ENCODE data around the gene EPHA2.
"Not testable (repeated sequence)": the region's sequence is repeated elsewhere in the genome, so short reads cannot be mapped to it uniquely, and the experiment has no call there.

EPHA2 gene

DNA sequence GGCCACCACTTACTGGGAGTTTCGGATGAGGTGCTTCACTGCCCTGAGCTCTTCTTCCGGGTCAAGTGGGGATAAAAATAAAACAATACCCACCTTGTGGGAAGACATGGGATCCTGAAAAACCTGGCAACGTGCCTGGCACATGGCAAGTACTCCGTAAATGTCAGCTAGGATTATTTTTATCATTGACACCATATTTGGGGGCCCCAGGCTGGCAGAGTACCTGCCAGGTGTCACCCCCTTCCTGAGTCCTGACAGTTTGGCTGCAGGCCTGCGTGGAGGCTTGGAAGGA is 9.2 kb upstream of the EPHA2 start:
- Histone ChIP-seq H3K27me3 (ENCODE audit: control insufficient read depth in 1 of 2, insufficient read depth in 2 of 2, low read length in 2 of 2) (no peaks in the 10 kb centered on the region), H3K4me3 (ENCODE audit: low read length in 2 of 2) (no peak overlapping the region), H3K27ac (ENCODE audit: low read length) (peak overlapping the region; percentile 18), H3K9me3 (ENCODE audit: control insufficient read depth in 2 of 2, low read length in 2 of 2) (no peaks in the 10 kb centered on the region), H3K36me3 (ENCODE audit: control insufficient read depth in 2 of 2, insufficient read depth in 2 of 2, low read length in 2 of 2) (no peaks in the 10 kb centered on the region), H3K9ac (ENCODE audit: low read length in 2 of 2) (no peak overlapping the region), H3K4me1 (ENCODE audit: control insufficient read depth, insufficient read depth, low read length) (peaks cover 14% of the 10 kb centered on the region)

DNA sequence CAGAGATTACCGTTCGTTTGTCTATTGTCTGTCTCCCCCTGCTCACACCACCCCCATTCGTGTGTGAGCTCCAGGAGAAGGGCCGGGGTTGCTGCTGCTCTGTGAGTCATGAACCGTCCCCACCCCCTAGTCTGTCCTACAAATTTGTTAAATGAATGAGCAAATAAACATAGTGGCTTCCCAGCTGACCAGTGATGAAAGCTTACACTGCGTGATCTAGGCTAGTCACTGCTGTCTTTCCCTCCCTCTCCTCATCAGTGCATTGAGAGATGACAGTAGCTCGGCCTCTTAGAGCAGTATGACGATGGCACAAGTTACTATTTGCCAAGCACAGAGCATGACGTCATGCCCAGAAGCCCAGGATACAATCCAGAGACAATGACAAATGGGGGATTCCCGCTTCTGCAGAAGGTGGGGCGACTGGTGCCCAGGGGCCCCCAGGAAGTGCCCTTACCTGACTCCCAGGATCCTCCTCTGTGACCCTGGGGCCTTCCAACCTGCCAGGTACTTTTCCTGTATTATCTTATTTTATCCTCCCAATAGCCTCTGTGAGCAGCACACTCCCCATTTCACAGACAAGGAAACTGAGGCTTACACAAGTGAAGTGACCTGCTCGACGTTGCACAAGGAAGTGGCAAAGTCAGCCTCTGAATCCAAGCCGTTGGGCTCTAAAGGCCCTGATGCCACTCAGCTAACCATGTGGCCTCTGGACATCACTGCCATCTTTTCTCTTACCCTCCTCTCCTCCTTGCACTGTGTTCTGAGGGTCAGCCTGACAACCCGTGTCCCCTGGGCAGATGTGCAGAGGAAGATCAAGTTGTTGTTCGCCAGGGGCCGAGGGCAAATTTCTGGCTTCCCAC is 8.6 kb upstream of the EPHA2 start:
- H3K36me3 ChIP-seq (ENCODE audit: control insufficient read depth in 2 of 2, insufficient read depth in 2 of 2, low read length in 2 of 2) = no peaks in the 10 kb centered on the region
- H3K27ac ChIP-seq (ENCODE audit: low read length) = peak overlapping the region; percentile 18
- H3K4me3 ChIP-seq (ENCODE audit: low read length in 2 of 2) = no peak overlapping the region
- H3K9ac ChIP-seq (ENCODE audit: low read length in 2 of 2) = no peak overlapping the region
- no peaks in the 10 kb centered on the region for H3K27me3 ChIP-seq (ENCODE audit: control insufficient read depth in 1 of 2, insufficient read depth in 2 of 2, low read length in 2 of 2)
- H3K9me3 ChIP-seq (ENCODE audit: control insufficient read depth in 2 of 2, low read length in 2 of 2) = no peaks in the 10 kb centered on the region
- H3K4me1 ChIP-seq (ENCODE audit: control insufficient read depth, insufficient read depth, low read length) = peaks cover 14% of the 10 kb centered on the region

DNA sequence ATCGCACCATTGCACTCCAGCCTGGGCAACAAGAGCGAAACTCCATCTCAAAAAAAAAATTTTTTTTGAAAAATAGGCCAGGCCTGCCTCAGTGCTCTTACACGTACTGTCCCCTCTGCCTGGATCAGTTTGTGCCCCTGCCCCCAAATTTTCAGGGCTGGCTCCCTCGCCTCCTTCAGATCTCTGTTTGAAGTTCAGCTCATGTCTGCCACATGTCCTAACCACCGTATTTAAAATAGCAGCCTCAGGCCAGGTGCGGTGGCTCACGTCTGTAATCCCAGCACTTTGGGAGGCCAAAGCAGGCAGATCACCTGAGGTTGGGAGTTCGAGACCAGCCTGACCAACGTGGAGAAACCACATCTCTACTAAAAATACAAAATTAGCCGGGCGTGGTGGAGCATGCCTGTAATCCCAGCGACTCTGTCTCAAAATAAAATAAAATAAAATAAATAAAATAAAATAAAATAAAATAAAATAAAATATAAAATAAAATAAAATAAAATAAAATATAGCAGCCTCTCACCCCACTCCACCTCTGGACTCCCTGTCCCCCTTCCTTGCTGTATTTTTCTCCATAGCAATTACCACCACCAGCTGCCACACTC is 7.8 kb upstream of the EPHA2 start:
- not testable (repeated sequence) for H3K9me3 ChIP-seq (ENCODE audit: control insufficient read depth in 2 of 2, low read length in 2 of 2); H3K36me3 ChIP-seq (ENCODE audit: control insufficient read depth in 2 of 2, insufficient read depth in 2 of 2, low read length in 2 of 2); H3K27me3 ChIP-seq (ENCODE audit: control insufficient read depth in 1 of 2, insufficient read depth in 2 of 2, low read length in 2 of 2); H3K4me3 ChIP-seq (ENCODE audit: low read length in 2 of 2); H3K9ac ChIP-seq (ENCODE audit: low read length in 2 of 2)
- peak overlapping the region; percentile 18 for H3K27ac ChIP-seq (ENCODE audit: low read length)
- H3K4me1 ChIP-seq (ENCODE audit: control insufficient read depth, insufficient read depth, low read length) = peaks cover 14% of the 10 kb centered on the region

- H3K4me1 ChIP-seq (ENCODE audit: control insufficient read depth, insufficient read depth, low read length) = peaks cover 10% of the 10 kb centered on the region
- H3K9me3 ChIP-seq (ENCODE audit: control insufficient read depth in 2 of 2, low read length in 2 of 2) = no peaks in the 10 kb centered on the region
- no peak overlapping the region for H3K4me3 ChIP-seq (ENCODE audit: low read length in 2 of 2)
- no peak overlapping the region for H3K9ac ChIP-seq (ENCODE audit: low read length in 2 of 2)
- H3K36me3 ChIP-seq (ENCODE audit: control insufficient read depth in 2 of 2, insufficient read depth in 2 of 2, low read length in 2 of 2) = no peaks in the 10 kb centered on the region
- no peak overlapping the region for H3K27ac ChIP-seq (ENCODE audit: low read length)
- no peaks in the 10 kb centered on the region for H3K27me3 ChIP-seq (ENCODE audit: control insufficient read depth in 1 of 2, insufficient read depth in 2 of 2, low read length in 2 of 2)
These were observed 6.4 kb upstream of the EPHA2 start for GRCh38 chr1:16162163-16162822.

GRCh38 chr1:16161717-16162116 is 5.8 kb upstream of the EPHA2 start:
- H3K9me3 ChIP-seq (ENCODE audit: control insufficient read depth in 2 of 2, low read length in 2 of 2) = no peaks in the 10 kb centered on the region
- peaks cover 8% of the 10 kb centered on the region for H3K4me1 ChIP-seq (ENCODE audit: control insufficient read depth, insufficient read depth, low read length)
- no peaks in the 10 kb centered on the region for H3K36me3 ChIP-seq (ENCODE audit: control insufficient read depth in 2 of 2, insufficient read depth in 2 of 2, low read length in 2 of 2)
- no peaks in the 10 kb centered on the region for H3K27me3 ChIP-seq (ENCODE audit: control insufficient read depth in 1 of 2, insufficient read depth in 2 of 2, low read length in 2 of 2)
- no peak overlapping the region for H3K27ac ChIP-seq (ENCODE audit: low read length)
- no peak overlapping the region for H3K9ac ChIP-seq (ENCODE audit: low read length in 2 of 2)
- no peak overlapping the region for H3K4me3 ChIP-seq (ENCODE audit: low read length in 2 of 2)

GRCh38 chr1:16158993-16159831 is 3.3 kb upstream of the EPHA2 start:
- H3K27me3 ChIP-seq (ENCODE audit: control insufficient read depth in 1 of 2, insufficient read depth in 2 of 2, low read length in 2 of 2) = no peaks in the 10 kb centered on the region
- no peak overlapping the region for H3K4me3 ChIP-seq (ENCODE audit: low read length in 2 of 2)
- peaks cover 18% of the 10 kb centered on the region for H3K4me1 ChIP-seq (ENCODE audit: control insufficient read depth, insufficient read depth, low read length)
- H3K9ac ChIP-seq (ENCODE audit: low read length in 2 of 2) = no peak overlapping the region
- H3K36me3 ChIP-seq (ENCODE audit: control insufficient read depth in 2 of 2, insufficient read depth in 2 of 2, low read length in 2 of 2) = no peaks in the 10 kb centered on the region
- no peaks in the 10 kb centered on the region for H3K9me3 ChIP-seq (ENCODE audit: control insufficient read depth in 2 of 2, low read length in 2 of 2)
- H3K27ac ChIP-seq (ENCODE audit: low read length) = no peak overlapping the region

DNA sequence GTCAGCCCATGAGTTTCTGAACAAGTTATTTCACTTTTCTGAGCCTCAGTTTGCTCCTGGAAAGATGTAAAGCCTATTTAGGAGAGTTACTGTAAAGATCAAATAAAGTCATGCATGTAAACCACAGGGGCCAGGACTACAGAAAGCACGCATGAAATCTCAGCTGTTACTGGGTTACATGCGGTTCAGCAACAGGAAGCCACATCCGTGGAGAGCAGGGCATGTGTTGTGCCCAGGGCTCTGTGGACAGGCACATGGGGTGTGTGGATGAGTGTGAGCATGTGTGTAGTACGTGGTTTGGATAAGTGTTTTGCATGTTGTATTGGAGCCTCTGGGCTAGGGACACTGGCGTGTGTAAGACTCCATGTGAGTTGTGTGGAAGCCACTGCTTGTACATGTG is 2.2 kb upstream of the EPHA2 start:
- Histone ChIP-seq H3K36me3 (ENCODE audit: control insufficient read depth in 2 of 2, insufficient read depth in 2 of 2, low read length in 2 of 2) (no peaks in the 10 kb centered on the region), H3K9me3 (ENCODE audit: control insufficient read depth in 2 of 2, low read length in 2 of 2) (no peaks in the 10 kb centered on the region), H3K4me1 (ENCODE audit: control insufficient read depth, insufficient read depth, low read length) (peaks cover 29% of the 10 kb centered on the region), H3K27me3 (ENCODE audit: control insufficient read depth in 1 of 2, insufficient read depth in 2 of 2, low read length in 2 of 2) (no peaks in the 10 kb centered on the region), H3K4me3 (ENCODE audit: low read length in 2 of 2) (no peak overlapping the region), H3K27ac (ENCODE audit: low read length) (no peak overlapping the region), H3K9ac (ENCODE audit: low read length in 2 of 2) (no peak overlapping the region)

- Histone ChIP-seq H3K9me3 (ENCODE audit: control insufficient read depth in 2 of 2, low read length in 2 of 2) (no peaks in the 10 kb centered on the region), H3K36me3 (ENCODE audit: control insufficient read depth in 2 of 2, insufficient read depth in 2 of 2, low read length in 2 of 2) (no peaks in the 10 kb centered on the region), H3K9ac (ENCODE audit: low read length in 2 of 2) (no peak overlapping the region), H3K27me3 (ENCODE audit: control insufficient read depth in 1 of 2, insufficient read depth in 2 of 2, low read length in 2 of 2) (no peaks in the 10 kb centered on the region), H3K4me3 (ENCODE audit: low read length in 2 of 2) (no peak overlapping the region), H3K27ac (ENCODE audit: low read length) (peak overlapping the region; percentile 37), H3K4me1 (ENCODE audit: control insufficient read depth, insufficient read depth, low read length) (peaks cover 35% of the 10 kb centered on the region)
These were observed 1.1 kb upstream of the EPHA2 start for GRCh38 chr1:16156848-16157495.

GRCh38 chr1:16153999-16154673 is 1.7 kb downstream of the EPHA2 start:
- peak overlapping the region in 1 of 2 donors; percentile 70 for H3K9ac ChIP-seq (ENCODE audit: low read length in 2 of 2)
- H3K9me3 ChIP-seq (ENCODE audit: control insufficient read depth in 2 of 2, low read length in 2 of 2) = no peaks in the 10 kb centered on the region
- H3K27ac ChIP-seq (ENCODE audit: low read length) = no peak overlapping the region
- H3K36me3 ChIP-seq (ENCODE audit: control insufficient read depth in 2 of 2, insufficient read depth in 2 of 2, low read length in 2 of 2) = peaks cover 0 to 3% of the 10 kb centered on the region in 2 donors
- no peaks in the 10 kb centered on the region for H3K27me3 ChIP-seq (ENCODE audit: control insufficient read depth in 1 of 2, insufficient read depth in 2 of 2, low read length in 2 of 2)
- H3K4me3 ChIP-seq (ENCODE audit: low read length in 2 of 2) = peak overlapping the region; percentile 50 to 82
- peaks cover 41% of the 10 kb centered on the region for H3K4me1 ChIP-seq (ENCODE audit: control insufficient read depth, insufficient read depth, low read length)
